ENCODE data around the gene RAB1B. TPM values are rescaled to one million over a fixed set of nuclear protein-coding genes. Genes with fewer than 3 reads are reported as not detected.

RAB1B gene
- total and polyA plus RNA-seq, 2 donors (not counting 1 experiment from before 2014, with no cell fraction given): 77.1 to 77.8 TPM

GRCh38 chr11:66264914-66265313, 3.5 kb upstream of the RAB1B start:
- Histone ChIP-seq H3K79me2 (ENCODE audit: control insufficient read depth, insufficient read depth, low read length) (peaks cover 15% of the 10 kb centered on the region), H3K27ac (ENCODE audit: low read length in 2 of 2) (no peak overlapping the region), H3K4me1 (ENCODE audit: control insufficient read depth in 2 of 2, insufficient read depth in 2 of 2, low read length in 2 of 2) (peaks cover 14 to 25% of the 10 kb centered on the region in 2 donors), H3K9ac (ENCODE audit: low read length) (no peak overlapping the region), H4K20me1 (ENCODE audit: control insufficient read depth, insufficient read depth, low read length, poor library complexity, severe bottlenecking) (peaks cover 3% of the 10 kb centered on the region), H3K36me3 (replicated peaks in 1 of 2; ENCODE audit: control extremely low read depth in 1 of 2, control insufficient read depth in 1 of 2, extremely low read depth in 1 of 2, insufficient read depth in 2 of 2, low read length in 1 of 2) (peaks cover 0 to 47% of the 10 kb centered on the region in 2 experiments), H3K4me3 (ENCODE audit: control extremely low read depth in 1 of 5, extremely low read depth in 1 of 5, insufficient read depth in 1 of 5, low read depth in 2 of 5, low read length in 4 of 5) (no peak overlapping the region), H3K27me3 (replicated peaks in 1 of 4; ENCODE audit: control extremely low read depth in 1 of 4, control insufficient read depth in 3 of 4, insufficient read depth in 4 of 4, low read length in 3 of 4) (no peaks in the 10 kb centered on the region), H3K9me3 (ENCODE audit: control extremely low read depth in 1 of 3, control insufficient read depth in 2 of 3, insufficient read depth in 1 of 3, low read length in 2 of 3) (no peaks in the 10 kb centered on the region), H2AFZ (ENCODE audit: insufficient read depth, low read depth, low read length, poor library complexity, severe bottlenecking) (no peak overlapping the region), H3K4me2 (replicated peaks; ENCODE audit: low read depth, low read length, poor library complexity, severe bottlenecking) (no peak overlapping the region)
- peaks cover 21% of the 10 kb centered on the region for H3K4me1 Mint-ChIP-seq
- DNase-seq (peak; percentile 47), ATAC-seq (ENCODE audit: low read depth) (no peak)
- no peak overlapping the region for H3K4me3 Mint-ChIP-seq
- 84% methylated on average over 5 of the region's 12 CpGs for WGBS (ENCODE audit: insufficient coverage)
- H3K9me3 Mint-ChIP-seq (ENCODE audit: insufficient read depth): no peaks in the 10 kb centered on the region
- no peak overlapping the region for H3K27ac Mint-ChIP-seq
- intact Hi-C loops (cut with micrococcal nuclease): loop anchor here (5.0 kb wide), 2 partner anchors 408 to 553 kb away; partner anchors contain the start of genes CFL1 and KAT5
- ChIA-PET POLR2A (no interaction called here), CTCF (no interaction called here)
- no peaks in the 10 kb centered on the region for H3K27me3 Mint-ChIP-seq
- TF ChIP-seq CTCF (IDR thresholded peaks at IDR 0.05): peak; percentile 32
- TF ChIP-seq EZH2 (IDR thresholded peaks at IDR 0.05; ENCODE audit: borderline replicate concordance, insufficient read depth, low read depth, low read length, poor library complexity, severe bottlenecking): no peak

GRCh38 chr11:66265531-66266377, 2.7 kb upstream of the RAB1B start:
- POLR2A ChIA-PET: interaction anchor here (1.0 kb wide), 1 partner anchor 12 kb away, joined by 8 read pairs; no protein-coding TSS in a partner anchor
- no peak for ATAC-seq (ENCODE audit: low read depth)
- Mint-ChIP-seq H3K4me3 (no peak overlapping the region), H3K27me3 (no peaks in the 10 kb centered on the region), H3K9me3 (ENCODE audit: insufficient read depth) (no peaks in the 10 kb centered on the region), H3K4me1 (peaks cover 26% of the 10 kb centered on the region), H3K27ac (no peak overlapping the region)
- no peak overlapping the region for H3K27ac ChIP-seq (ENCODE audit: low read length in 2 of 2)
- H3K4me2 ChIP-seq (replicated peaks; ENCODE audit: low read depth, low read length, poor library complexity, severe bottlenecking): no peak overlapping the region
- no peak for DNase-seq
- H3K36me3 ChIP-seq (replicated peaks in 1 of 2; ENCODE audit: control extremely low read depth in 1 of 2, control insufficient read depth in 1 of 2, extremely low read depth in 1 of 2, insufficient read depth in 2 of 2, low read length in 1 of 2): peaks cover 0 to 45% of the 10 kb centered on the region in 2 experiments
- no peak overlapping the region for H3K9ac ChIP-seq (ENCODE audit: low read length)
- no peak overlapping the region for H3K4me3 ChIP-seq (ENCODE audit: control extremely low read depth in 1 of 5, extremely low read depth in 1 of 5, insufficient read depth in 1 of 5, low read depth in 2 of 5, low read length in 4 of 5)
- peaks cover 24% of the 10 kb centered on the region for H3K79me2 ChIP-seq (ENCODE audit: control insufficient read depth, insufficient read depth, low read length)
- H3K9me3 ChIP-seq (ENCODE audit: control extremely low read depth in 1 of 3, control insufficient read depth in 2 of 3, insufficient read depth in 1 of 3, low read length in 2 of 3): no peaks in the 10 kb centered on the region
- no peak overlapping the region for H2AFZ ChIP-seq (ENCODE audit: insufficient read depth, low read depth, low read length, poor library complexity, severe bottlenecking)
- intact Hi-C loops (cut with micrococcal nuclease): loop anchor here (5.0 kb wide), 2 partner anchors 408 to 553 kb away; partner anchors contain the start of genes CFL1 and KAT5
- H3K4me1 ChIP-seq (ENCODE audit: control insufficient read depth in 2 of 2, insufficient read depth in 2 of 2, low read length in 2 of 2): peaks cover 14 to 27% of the 10 kb centered on the region in 2 donors
- peaks cover 12% of the 10 kb centered on the region for H4K20me1 ChIP-seq (ENCODE audit: control insufficient read depth, insufficient read depth, low read length, poor library complexity, severe bottlenecking)
- TF ChIP-seq CTCF (IDR thresholded peaks at IDR 0.05): no peak
- TF ChIP-seq EZH2 (IDR thresholded peaks at IDR 0.05; ENCODE audit: borderline replicate concordance, insufficient read depth, low read depth, low read length, poor library complexity, severe bottlenecking): no peak
- CTCF ChIA-PET: interaction anchor here (1.1 kb wide), 1 partner anchor 46 kb away, joined by 4 read pairs; no protein-coding TSS in a partner anchor
- no peaks in the 10 kb centered on the region for H3K27me3 ChIP-seq (replicated peaks in 1 of 4; ENCODE audit: control extremely low read depth in 1 of 4, control insufficient read depth in 3 of 4, insufficient read depth in 4 of 4, low read length in 3 of 4)
- WGBS (ENCODE audit: insufficient coverage): 98% methylated on average over 19 of the region's 26 CpGs

All from B cell (primary cell).